GM04504 (cell line): Measurements from ENCODE around the gene RGS1.

Experiments
- DNase-seq: peaks from one replicate; pipeline ENCODE4 v3.0.0-alpha.2; 2012; ENCODE audit warnings: low read depth

RGS1 gene

GRCh38 chr1:192575499-192576189, at the start of gene RGS1:
Gene RGS1 (plus strand): TSS chr1:192575773. CDS start chr1:192575793, 20 bp downstream.
- DNase-seq, result no peak

- no peak for DNase-seq
Measured at GRCh38 chr1:192527111-192527795, 48.3 kb upstream of the RGS1 start.

- no peak for DNase-seq
Measured at GRCh38 chr1:192527950-192528349, 47.6 kb upstream of the RGS1 start.

- DNase-seq, result no peak
Measured at GRCh38 chr1:192529031-192529755, 46.4 kb upstream of the RGS1 start.

GRCh38 chr1:192529811-192530210, 45.8 kb upstream of the RGS1 start:
- no peak for DNase-seq

- DNase-seq, result no peak
Measured at GRCh38 chr1:192530254-192530653, 45.3 kb upstream of the RGS1 start.

- peak; percentile 54 for DNase-seq
Measured at GRCh38 chr1:192531037-192531703, 44.4 kb upstream of the RGS1 start.

GRCh38 chr1:192534666-192535065, 40.9 kb upstream of the RGS1 start:
- no peak for DNase-seq

- DNase-seq, result no peak
Measured at GRCh38 chr1:192535916-192536664, 39.5 kb upstream of the RGS1 start.

- DNase-seq, result no peak
Measured at GRCh38 chr1:192538407-192539296, 36.9 kb upstream of the RGS1 start.

- DNase-seq, result peak; percentile 95
Measured at GRCh38 chr1:192539297-192540092, 36.1 kb upstream of the RGS1 start.

- no peak for DNase-seq
Measured at GRCh38 chr1:192543445-192543844, 32.1 kb upstream of the RGS1 start.

GRCh38 chr1:192545896-192546521, 29.6 kb upstream of the RGS1 start:
- DNase-seq, result no peak

GRCh38 chr1:192546596-192547190, 28.9 kb upstream of the RGS1 start:
- no peak for DNase-seq

GRCh38 chr1:192547501-192547900, 28.1 kb upstream of the RGS1 start:
- DNase-seq, result no peak

- DNase-seq, result no peak
Measured at GRCh38 chr1:192549937-192550336, 25.6 kb upstream of the RGS1 start.

- DNase-seq, result no peak
Measured at GRCh38 chr1:192550922-192551534, 24.5 kb upstream of the RGS1 start.

GRCh38 chr1:192552760-192553191, 22.8 kb upstream of the RGS1 start:
- no peak for DNase-seq
